Mammary epithelial cell (primary cell): ENCODE data around the gene PBX1.

Source experiments
- EZH2 ChIP-seq: IDR thresholded peaks from 2 replicates; pipeline ENCODE4 v1.6.1; 2012; ENCODE audit warnings: low read length, inconsistent platforms, borderline replicate concordance
- TF ChIP-seq, protein P1 (sequence below), 2 donors: IDR thresholded peaks in 1 of 2; conservative IDR thresholded peaks in 1 of 2; 2 replicates each; pipeline ENCODE4 v1.5.1; 2011 to 2012; ENCODE audit warnings: inconsistent platforms in 2 of 2, low read length in 2 of 2, mild to moderate bottlenecking in 2 of 2, control low read depth in 1 of 2, low read depth in 1 of 2; ENCODE audit not compliant: insufficient read depth in 1 of 2; ENCODE audit errors: extremely low read depth in 1 of 2

DNA sequence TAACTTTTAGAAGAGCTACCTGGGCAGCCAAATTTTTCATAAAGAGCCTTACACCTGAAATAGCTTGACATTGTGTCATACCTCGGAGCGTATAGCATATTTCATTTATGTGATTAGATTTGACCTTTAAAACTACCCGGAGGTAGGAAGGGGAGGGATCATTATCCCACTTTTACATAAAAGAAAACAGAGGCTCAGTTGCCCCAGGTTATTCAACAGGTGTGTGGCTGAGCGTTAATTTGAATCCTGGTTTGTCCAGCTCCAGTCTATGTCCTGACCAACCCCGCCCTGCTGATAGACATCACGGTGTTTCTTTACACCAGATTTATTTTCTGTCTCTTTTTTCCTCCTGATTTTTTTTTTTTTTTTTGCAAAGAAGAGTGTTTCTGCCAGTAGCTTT lies 39.7 kb downstream of the PBX1 start:
- TF ChIP-seq, protein P1, sequence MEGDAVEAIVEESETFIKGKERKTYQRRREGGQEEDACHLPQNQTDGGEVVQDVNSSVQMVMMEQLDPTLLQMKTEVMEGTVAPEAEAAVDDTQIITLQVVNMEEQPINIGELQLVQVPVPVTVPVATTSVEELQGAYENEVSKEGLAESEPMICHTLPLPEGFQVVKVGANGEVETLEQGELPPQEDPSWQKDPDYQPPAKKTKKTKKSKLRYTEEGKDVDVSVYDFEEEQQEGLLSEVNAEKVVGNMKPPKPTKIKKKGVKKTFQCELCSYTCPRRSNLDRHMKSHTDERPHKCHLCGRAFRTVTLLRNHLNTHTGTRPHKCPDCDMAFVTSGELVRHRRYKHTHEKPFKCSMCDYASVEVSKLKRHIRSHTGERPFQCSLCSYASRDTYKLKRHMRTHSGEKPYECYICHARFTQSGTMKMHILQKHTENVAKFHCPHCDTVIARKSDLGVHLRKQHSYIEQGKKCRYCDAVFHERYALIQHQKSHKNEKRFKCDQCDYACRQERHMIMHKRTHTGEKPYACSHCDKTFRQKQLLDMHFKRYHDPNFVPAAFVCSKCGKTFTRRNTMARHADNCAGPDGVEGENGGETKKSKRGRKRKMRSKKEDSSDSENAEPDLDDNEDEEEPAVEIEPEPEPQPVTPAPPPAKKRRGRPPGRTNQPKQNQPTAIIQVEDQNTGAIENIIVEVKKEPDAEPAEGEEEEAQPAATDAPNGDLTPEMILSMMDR (conservative IDR thresholded peaks at IDR 0.05 in 1 of 2, IDR thresholded peaks at IDR 0.05 in 1 of 2; ENCODE audit: extremely low read depth in 1 of 2, insufficient read depth in 1 of 2, low read depth in 1 of 2, low read length in 2 of 2): no peak
- TF ChIP-seq EZH2: no peak
